ENCODE data around the gene MED4. TPM values are rescaled to one million over a fixed set of nuclear protein-coding genes. Genes with fewer than 3 reads are reported as not detected.

Gene MED4
- total RNA-seq, 1 experiment from 2014 or later, result 46.9 TPM

- TF ChIP-seq, protein P1, sequence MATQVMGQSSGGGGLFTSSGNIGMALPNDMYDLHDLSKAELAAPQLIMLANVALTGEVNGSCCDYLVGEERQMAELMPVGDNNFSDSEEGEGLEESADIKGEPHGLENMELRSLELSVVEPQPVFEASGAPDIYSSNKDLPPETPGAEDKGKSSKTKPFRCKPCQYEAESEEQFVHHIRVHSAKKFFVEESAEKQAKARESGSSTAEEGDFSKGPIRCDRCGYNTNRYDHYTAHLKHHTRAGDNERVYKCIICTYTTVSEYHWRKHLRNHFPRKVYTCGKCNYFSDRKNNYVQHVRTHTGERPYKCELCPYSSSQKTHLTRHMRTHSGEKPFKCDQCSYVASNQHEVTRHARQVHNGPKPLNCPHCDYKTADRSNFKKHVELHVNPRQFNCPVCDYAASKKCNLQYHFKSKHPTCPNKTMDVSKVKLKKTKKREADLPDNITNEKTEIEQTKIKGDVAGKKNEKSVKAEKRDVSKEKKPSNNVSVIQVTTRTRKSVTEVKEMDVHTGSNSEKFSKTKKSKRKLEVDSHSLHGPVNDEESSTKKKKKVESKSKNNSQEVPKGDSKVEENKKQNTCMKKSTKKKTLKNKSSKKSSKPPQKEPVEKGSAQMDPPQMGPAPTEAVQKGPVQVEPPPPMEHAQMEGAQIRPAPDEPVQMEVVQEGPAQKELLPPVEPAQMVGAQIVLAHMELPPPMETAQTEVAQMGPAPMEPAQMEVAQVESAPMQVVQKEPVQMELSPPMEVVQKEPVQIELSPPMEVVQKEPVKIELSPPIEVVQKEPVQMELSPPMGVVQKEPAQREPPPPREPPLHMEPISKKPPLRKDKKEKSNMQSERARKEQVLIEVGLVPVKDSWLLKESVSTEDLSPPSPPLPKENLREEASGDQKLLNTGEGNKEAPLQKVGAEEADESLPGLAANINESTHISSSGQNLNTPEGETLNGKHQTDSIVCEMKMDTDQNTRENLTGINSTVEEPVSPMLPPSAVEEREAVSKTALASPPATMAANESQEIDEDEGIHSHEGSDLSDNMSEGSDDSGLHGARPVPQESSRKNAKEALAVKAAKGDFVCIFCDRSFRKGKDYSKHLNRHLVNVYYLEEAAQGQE (IDR thresholded peaks at IDR 0.05; ENCODE audit: low read depth), result no peak
- TF ChIP-seq SRF (IDR thresholded peaks at IDR 0.05; ENCODE audit: low read depth) (no peak), SP1 (IDR thresholded peaks at IDR 0.05; ENCODE audit: low read depth) (no peak), EZH2phosphoT487 (IDR thresholded peaks at IDR 0.05; ENCODE audit: borderline replicate concordance) (no peak), EZH2 (IDR thresholded peaks at IDR 0.05) (no peak), RAD21 (IDR thresholded peaks at IDR 0.05; ENCODE audit: low read depth) (no peak), ZNF274 (IDR thresholded peaks at IDR 0.05; ENCODE audit: low read depth, low read length) (no peak), EGR1 (IDR thresholded peaks at IDR 0.05; ENCODE audit: low read depth) (no peak)
- TF ChIP-seq, protein P2, sequence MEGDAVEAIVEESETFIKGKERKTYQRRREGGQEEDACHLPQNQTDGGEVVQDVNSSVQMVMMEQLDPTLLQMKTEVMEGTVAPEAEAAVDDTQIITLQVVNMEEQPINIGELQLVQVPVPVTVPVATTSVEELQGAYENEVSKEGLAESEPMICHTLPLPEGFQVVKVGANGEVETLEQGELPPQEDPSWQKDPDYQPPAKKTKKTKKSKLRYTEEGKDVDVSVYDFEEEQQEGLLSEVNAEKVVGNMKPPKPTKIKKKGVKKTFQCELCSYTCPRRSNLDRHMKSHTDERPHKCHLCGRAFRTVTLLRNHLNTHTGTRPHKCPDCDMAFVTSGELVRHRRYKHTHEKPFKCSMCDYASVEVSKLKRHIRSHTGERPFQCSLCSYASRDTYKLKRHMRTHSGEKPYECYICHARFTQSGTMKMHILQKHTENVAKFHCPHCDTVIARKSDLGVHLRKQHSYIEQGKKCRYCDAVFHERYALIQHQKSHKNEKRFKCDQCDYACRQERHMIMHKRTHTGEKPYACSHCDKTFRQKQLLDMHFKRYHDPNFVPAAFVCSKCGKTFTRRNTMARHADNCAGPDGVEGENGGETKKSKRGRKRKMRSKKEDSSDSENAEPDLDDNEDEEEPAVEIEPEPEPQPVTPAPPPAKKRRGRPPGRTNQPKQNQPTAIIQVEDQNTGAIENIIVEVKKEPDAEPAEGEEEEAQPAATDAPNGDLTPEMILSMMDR (IDR thresholded peaks at IDR 0.05 in 2 of 3, conservative IDR thresholded peaks at IDR 0.05 in 1 of 3; ENCODE audit: borderline replicate concordance in 1 of 3, insufficient read depth in 1 of 3, low read depth in 2 of 3, low read length in 2 of 3), result no peak
- TF ChIP-seq, protein P3, sequence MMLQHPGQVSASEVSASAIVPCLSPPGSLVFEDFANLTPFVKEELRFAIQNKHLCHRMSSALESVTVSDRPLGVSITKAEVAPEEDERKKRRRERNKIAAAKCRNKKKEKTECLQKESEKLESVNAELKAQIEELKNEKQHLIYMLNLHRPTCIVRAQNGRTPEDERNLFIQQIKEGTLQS (IDR thresholded peaks at IDR 0.05), result no peak
Observed at GRCh38 chr13:48074006-48074405, 20.9 kb downstream of the MED4 start (continued).

Measured in HCT116 (cell line).